ENCODE data around the gene PRPF38A. TPM values are rescaled to one million over a fixed set of nuclear protein-coding genes. Genes with fewer than 3 reads are reported as not detected.

PRPF38A gene
- total RNA-seq, 1 donor from 2014 or later, result 62.7 TPM

- no peaks in the 10 kb centered on the region for H3K4me1 Mint-ChIP-seq (ENCODE audit: low read depth)
- TF ChIP-seq CTCF (IDR thresholded peaks at IDR 0.05; ENCODE audit: unreplicated experiment), result no peak
- H3K4me3 Mint-ChIP-seq (ENCODE audit: low read depth), result no peak overlapping the region
- peaks cover 24% of the 10 kb centered on the region for H3K36me3 Mint-ChIP-seq (ENCODE audit: insufficient read depth)
- no peak for DNase-seq (ENCODE audit: low spot score, unreplicated experiment)
- no peaks in the 10 kb centered on the region for H3K9me3 Mint-ChIP-seq (ENCODE audit: low read depth)
- no peak overlapping the region for H3K27ac Mint-ChIP-seq
- no peaks in the 10 kb centered on the region for H3K27me3 Mint-ChIP-seq
Observed at GRCh38 chr1:52435650-52436049, 31.2 kb downstream of the PRPF38A start.

GRCh38 chr1:52436817-52437216, 32.4 kb downstream of the PRPF38A start:
- H3K9me3 Mint-ChIP-seq (ENCODE audit: low read depth), result no peaks in the 10 kb centered on the region
- TF ChIP-seq CTCF (IDR thresholded peaks at IDR 0.05; ENCODE audit: unreplicated experiment), result no peak
- H3K27me3 Mint-ChIP-seq, result no peaks in the 10 kb centered on the region
- DNase-seq (ENCODE audit: low spot score, unreplicated experiment), result no peak
- H3K4me1 Mint-ChIP-seq (ENCODE audit: low read depth), result no peaks in the 10 kb centered on the region
- H3K36me3 Mint-ChIP-seq (ENCODE audit: insufficient read depth), result peaks cover 20% of the 10 kb centered on the region
- H3K27ac Mint-ChIP-seq, result peak overlapping the region; percentile 17
- no peak overlapping the region for H3K4me3 Mint-ChIP-seq (ENCODE audit: low read depth)

- Mint-ChIP-seq H3K9me3 (ENCODE audit: low read depth) (no peaks in the 10 kb centered on the region), H3K27ac (no peak overlapping the region), H3K36me3 (ENCODE audit: insufficient read depth) (peaks cover 20% of the 10 kb centered on the region), H3K4me1 (ENCODE audit: low read depth) (no peaks in the 10 kb centered on the region), H3K4me3 (ENCODE audit: low read depth) (no peak overlapping the region), H3K27me3 (no peaks in the 10 kb centered on the region)
- no peak for DNase-seq (ENCODE audit: low spot score, unreplicated experiment)
- no peak for TF ChIP-seq CTCF (IDR thresholded peaks at IDR 0.05; ENCODE audit: unreplicated experiment)
Observed at GRCh38 chr1:52439976-52440375, 35.6 kb downstream of the PRPF38A start.

- Mint-ChIP-seq H3K4me3 (ENCODE audit: low read depth) (no peak overlapping the region), H3K36me3 (ENCODE audit: insufficient read depth) (peaks cover 13% of the 10 kb centered on the region), H3K27me3 (no peaks in the 10 kb centered on the region), H3K27ac (no peak overlapping the region), H3K4me1 (ENCODE audit: low read depth) (no peaks in the 10 kb centered on the region), H3K9me3 (ENCODE audit: low read depth) (no peaks in the 10 kb centered on the region)
- DNase-seq (ENCODE audit: low spot score, unreplicated experiment), result no peak
- TF ChIP-seq CTCF (IDR thresholded peaks at IDR 0.05; ENCODE audit: unreplicated experiment), result no peak
Observed at GRCh38 chr1:52444463-52444862, 40.1 kb downstream of the PRPF38A start.

GRCh38 chr1:52454127-52454526, 49.7 kb downstream of the PRPF38A start:
- no peak for DNase-seq (ENCODE audit: low spot score, unreplicated experiment)
- TF ChIP-seq CTCF (IDR thresholded peaks at IDR 0.05; ENCODE audit: unreplicated experiment), result no peak
- no peaks in the 10 kb centered on the region for H3K27me3 Mint-ChIP-seq
- H3K4me1 Mint-ChIP-seq (ENCODE audit: low read depth), result no peaks in the 10 kb centered on the region
- H3K9me3 Mint-ChIP-seq (ENCODE audit: low read depth), result no peaks in the 10 kb centered on the region
- H3K27ac Mint-ChIP-seq, result no peak overlapping the region
- H3K4me3 Mint-ChIP-seq (ENCODE audit: low read depth), result no peak overlapping the region
- peaks cover 24% of the 10 kb centered on the region for H3K36me3 Mint-ChIP-seq (ENCODE audit: insufficient read depth)

Measured in progenitor cell of endocrine pancreas (in vitro differentiated cells).